HG02870 (cell line): Measurements from ENCODE around the gene MOSPD2.

ENCODE experiments used
- ATAC-seq: cut with Tn5 transposase; IDR thresholded peaks from one replicate; pipeline ENCODE4 v1.9.1; 2021; ENCODE audit warnings: mild to moderate bottlenecking, moderate library complexity; ENCODE audit not compliant: unreplicated experiment

Gene MOSPD2

DNA sequence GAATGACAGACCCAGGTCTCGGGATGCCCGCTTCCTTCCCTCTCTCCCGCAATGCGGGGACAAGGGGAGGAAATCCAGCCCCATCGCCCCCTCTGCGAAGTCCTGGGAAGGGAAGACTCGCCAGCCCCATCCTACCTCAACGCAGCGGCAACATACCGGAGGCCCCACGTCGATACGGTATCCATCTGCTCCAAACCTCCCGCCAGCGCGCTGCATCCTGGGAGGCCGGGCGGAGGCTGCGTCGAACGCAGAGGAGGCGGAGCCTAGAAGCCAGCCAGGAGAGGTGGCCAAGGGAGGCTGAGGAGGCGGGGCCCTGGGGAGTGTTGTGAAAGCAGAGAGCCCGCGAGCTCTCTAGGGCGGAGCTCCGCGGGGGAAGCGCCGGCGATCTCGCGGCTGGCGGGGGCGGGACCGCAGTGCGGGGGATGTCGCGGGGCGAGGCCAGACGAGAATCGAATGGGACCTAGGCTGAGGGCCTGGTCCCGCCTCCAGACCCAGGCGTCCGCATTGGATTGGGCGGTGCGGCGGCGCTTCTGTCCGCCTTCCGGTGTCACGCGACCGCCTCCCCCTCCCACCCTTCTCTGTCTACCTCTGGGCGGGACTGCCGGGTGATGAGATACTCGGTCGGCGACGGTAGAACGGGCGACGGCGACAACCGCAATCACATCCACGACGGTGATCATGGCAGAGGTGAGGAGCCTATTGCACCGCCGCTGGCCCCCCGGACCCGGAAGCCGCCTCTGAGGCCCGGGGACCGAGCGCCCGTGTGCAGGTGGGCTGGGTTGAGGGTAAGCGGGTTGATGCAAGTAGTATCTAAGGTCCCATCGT is at the start of gene MOSPD2, which contains the start of gene FANCB:
MOSPD2 (plus strand) TSS at position 571 of the 825 bp plus-strand sequence; CDS start at position 679, 108 bp downstream.
FANCB (minus strand) TSS at position 219 of the 825 bp plus-strand sequence. CDS start 7,559 bp downstream, outside the sequence.
- peak; percentile 92 for ATAC-seq

GRCh38 chrX:14825851-14826250 is 47.4 kb upstream of the MOSPD2 start:
- ATAC-seq: no peak

GRCh38 chrX:14826319-14826718 is 46.9 kb upstream of the MOSPD2 start:
- no peak for ATAC-seq

GRCh38 chrX:14829643-14830042 is 43.6 kb upstream of the MOSPD2 start:
- no peak for ATAC-seq

- ATAC-seq: no peak
Measured at GRCh38 chrX:14832151-14832550, 41.1 kb upstream of the MOSPD2 start.

GRCh38 chrX:14832586-14832985 is 40.6 kb upstream of the MOSPD2 start:
- ATAC-seq: no peak

GRCh38 chrX:14837155-14837554 is 36.1 kb upstream of the MOSPD2 start:
- no peak for ATAC-seq

- ATAC-seq: no peak
Measured at GRCh38 chrX:14843666-14844065, 29.6 kb upstream of the MOSPD2 start.

GRCh38 chrX:14851526-14851925 is 21.7 kb upstream of the MOSPD2 start:
- no peak for ATAC-seq

- ATAC-seq: no peak
Measured at GRCh38 chrX:14864631-14865030, 8.6 kb upstream of the MOSPD2 start.

DNA sequence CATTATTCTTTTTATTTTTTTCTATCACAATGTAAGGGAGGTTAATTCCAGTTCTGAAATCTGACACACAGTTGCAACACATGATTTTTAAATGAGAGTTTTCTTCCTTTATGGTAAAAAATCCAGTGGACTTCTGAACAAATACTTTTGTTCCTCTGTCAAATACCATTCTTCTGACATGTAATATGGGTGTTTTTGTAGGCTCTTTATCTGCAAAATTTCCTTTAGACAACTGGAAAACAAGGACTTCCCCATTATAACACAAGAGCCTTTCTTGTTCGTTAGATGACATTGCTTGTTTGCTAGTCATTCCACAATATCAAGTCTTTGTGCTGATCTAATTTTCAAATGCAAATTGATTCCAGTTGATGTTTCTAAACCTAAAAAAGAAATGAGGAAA is 8.0 kb upstream of the MOSPD2 start:
- no peak for ATAC-seq

GRCh38 chrX:14871767-14872166 is 1.5 kb upstream of the MOSPD2 start:
- ATAC-seq: no peak

DNA sequence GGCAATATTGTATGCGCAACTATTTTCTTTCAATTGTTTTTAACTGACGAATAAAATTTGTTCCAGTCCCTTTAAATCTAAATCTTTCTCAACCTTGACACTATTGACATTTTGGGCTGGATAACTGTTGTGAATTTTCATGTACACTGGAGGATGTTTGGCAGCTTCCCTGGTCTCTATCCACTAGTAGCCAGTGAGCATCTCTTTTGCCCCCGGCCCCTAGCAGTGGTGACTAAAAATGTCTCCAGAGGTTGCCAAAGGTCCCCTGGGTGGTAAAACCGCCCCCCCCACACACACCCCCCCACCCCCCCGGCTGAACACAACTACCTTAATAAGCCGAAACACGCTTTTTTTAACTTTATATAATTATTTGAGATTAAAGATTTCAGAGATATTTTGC is 866 bp upstream of the MOSPD2 start:
- no peak for ATAC-seq

DNA sequence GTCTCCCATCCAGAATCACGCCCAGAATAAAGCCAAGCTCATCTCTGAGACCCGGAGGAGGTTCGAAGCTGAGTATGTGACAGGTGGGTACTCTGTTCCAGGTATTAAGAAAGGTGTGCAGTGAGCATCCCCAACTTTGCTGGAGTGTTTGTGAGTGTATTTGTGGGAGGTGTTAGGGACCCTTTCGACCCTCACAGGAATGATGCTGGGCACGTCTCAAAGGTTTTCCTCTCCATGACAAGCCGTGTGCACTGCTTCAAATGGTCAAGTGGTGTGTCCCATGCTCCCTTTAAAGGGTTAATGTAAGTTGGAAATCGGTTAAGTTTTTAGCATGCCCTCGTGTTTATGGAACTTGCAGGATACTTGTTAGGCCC is 442 bp downstream of the MOSPD2 start:
- no peak for ATAC-seq

DNA sequence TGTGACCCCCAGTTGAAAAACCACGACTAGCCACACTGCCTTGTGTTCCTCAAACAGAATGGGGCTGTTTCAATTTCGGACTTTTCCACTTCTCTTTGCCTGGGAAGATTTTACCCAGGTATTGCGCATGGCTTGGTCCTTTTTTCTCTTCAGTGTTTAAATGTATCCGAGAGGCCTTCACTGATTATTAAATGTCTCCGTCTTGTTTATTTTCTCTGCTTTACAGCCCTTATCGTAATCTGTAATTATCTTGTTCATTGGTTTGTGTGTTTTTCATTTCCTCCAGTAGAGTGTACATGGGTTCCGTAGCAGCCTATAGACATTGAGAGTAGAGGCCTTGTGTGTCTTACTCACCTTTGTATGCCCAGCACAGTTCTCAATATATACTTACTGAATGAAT is 2.4 kb downstream of the MOSPD2 start:
- ATAC-seq: no peak

DNA sequence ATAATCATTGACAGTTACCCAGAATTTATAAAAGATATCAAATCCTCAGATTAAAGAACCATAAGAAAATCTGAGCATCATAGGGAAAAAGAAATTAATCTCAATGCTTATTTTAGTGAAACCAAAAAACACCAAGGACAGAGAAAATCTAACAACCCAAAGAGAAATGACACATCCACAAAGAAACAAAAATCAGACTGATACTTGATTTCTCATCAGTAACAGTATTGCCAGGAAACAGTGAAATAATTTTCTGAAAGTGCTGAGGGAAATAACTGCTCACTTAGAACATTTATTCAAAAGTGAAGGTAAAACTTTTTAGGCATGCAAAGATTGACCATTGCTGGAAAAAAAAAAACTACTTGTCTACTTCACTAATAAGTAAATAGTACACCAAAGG is 10.6 kb downstream of the MOSPD2 start:
- ATAC-seq: no peak

- no peak for ATAC-seq
Measured at GRCh38 chrX:14884714-14885113, 11.5 kb downstream of the MOSPD2 start.

DNA sequence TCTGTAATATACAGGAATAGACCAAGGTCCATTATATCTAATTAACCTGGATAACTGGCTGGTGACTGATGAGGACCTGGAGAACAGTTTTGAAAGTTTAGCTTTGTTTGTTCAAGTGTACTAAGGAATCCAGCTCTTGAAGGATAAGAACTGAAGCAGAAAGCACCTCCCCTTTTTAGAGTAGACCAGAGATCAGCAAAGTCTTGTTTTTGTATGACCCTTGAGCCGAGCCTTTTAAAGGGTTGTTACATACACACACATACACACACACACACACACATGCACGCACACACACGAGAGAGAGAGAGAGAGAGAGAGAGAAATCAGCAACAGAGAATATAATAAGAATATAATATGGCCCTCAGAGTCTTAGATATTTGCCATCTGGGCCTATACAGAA is 13.0 kb downstream of the MOSPD2 start:
- no peak for ATAC-seq

DNA sequence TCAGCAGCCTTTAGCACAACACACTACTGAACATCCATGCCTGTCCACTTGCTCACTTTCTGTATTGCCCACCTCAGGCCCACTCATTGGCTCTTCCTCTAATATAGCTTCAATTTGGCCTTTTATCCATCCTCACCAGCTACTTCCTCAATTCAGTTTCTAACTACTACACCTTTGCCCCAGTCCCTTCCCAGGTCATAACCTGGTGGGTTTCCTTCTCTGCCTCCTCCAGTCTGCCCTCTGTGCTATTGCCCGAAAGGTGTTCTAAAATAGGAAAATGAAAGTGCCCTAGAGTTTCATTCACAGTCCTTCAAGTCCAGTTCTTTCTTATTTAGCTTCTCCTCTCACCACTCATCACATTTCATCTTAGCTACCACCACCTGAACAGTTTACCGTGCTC is 23.1 kb downstream of the MOSPD2 start:
- no peak for ATAC-seq

DNA sequence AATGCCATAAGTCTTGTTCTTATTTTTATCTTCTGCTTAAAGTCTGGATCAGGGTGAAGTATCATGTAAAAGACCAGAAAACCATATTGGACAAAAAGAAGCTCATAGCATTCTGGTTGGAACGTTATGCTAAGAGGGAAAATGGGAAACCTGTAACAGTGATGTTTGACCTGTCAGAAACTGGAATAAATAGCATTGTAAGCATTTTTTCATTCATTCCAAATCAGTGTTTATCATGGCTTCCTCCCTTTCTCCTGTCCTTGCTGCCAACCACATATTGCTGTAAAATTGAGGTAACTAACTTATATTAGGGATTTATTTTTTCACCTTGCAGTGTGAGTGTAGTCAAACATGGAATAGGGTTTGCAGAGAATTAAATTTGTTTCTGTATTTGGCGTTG is 23.8 kb downstream of the MOSPD2 start:
- no peak for ATAC-seq

DNA sequence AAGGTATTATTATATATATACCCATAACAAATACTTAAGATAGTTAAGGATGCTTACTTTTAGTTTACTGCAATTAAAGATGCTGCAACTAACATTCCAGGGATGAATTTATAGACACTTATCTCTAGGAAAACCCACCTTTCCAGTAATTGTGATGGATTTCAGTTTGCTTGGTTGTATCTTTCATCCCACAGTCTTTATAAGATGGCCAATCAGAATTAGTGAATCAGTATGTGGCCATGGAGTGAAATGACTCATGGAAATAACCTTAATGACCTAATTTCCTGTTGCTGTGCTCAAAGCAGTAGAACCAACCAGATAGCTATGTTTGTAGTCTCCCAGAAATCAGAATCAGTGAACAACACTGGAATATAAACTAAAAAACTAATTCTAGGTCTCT is 26.4 kb downstream of the MOSPD2 start:
- peak; percentile 70 for ATAC-seq

- no peak for ATAC-seq
Measured at GRCh38 chrX:14902537-14902936, 29.3 kb downstream of the MOSPD2 start.

GRCh38 chrX:14903891-14904290 is 30.7 kb downstream of the MOSPD2 start:
- no peak for ATAC-seq
